ENCODE data around the gene CHST8.
"Not testable (repeated sequence)": the region's sequence is repeated elsewhere in the genome, so short reads cannot be mapped to it uniquely, and the experiment has no call there.

The CHST8 gene

GRCh38 chr19:33660410-33661124 is 38.8 kb downstream of the CHST8 start:
- Histone ChIP-seq H3K36me3 (ENCODE audit: control insufficient read depth in 1 of 2, insufficient read depth in 2 of 2, low read length in 2 of 2) (no peaks in the 10 kb centered on the region), H3K9me3 (ENCODE audit: insufficient read depth, low read depth, low read length) (no peaks in the 10 kb centered on the region), H3K27me3 (ENCODE audit: insufficient read depth, low read length) (no peaks in the 10 kb centered on the region), H4K12ac (ENCODE audit: low read depth, low read length) (no peak overlapping the region), H3K9ac (ENCODE audit: low read length) (no peak overlapping the region), H3K4me3 (ENCODE audit: low read depth, low read length) (no peak overlapping the region), H3K14ac (ENCODE audit: low read length) (no peak overlapping the region), H2BK120ac (ENCODE audit: insufficient read depth, low read length, poor library complexity) (no peak overlapping the region), H3K23ac (ENCODE audit: low read length) (no peak overlapping the region), H3K27ac (ENCODE audit: low read depth, low read length) (no peak overlapping the region), H2BK12ac (ENCODE audit: low read length) (no peak overlapping the region), H3K4me2 (ENCODE audit: low read length) (no peak overlapping the region), H3K4me1 (ENCODE audit: control insufficient read depth in 1 of 2, insufficient read depth in 2 of 2, low read length in 2 of 2) (no peaks in the 10 kb centered on the region), H2BK5ac (ENCODE audit: low read depth, low read length, poor library complexity) (no peak overlapping the region), H3K79me1 (ENCODE audit: low read length) (no peaks in the 10 kb centered on the region), H4K91ac (ENCODE audit: low read depth, low read length) (no peak overlapping the region), H2AFZ (ENCODE audit: insufficient read depth, low read length, poor library complexity) (no peak overlapping the region), H3K4ac (ENCODE audit: low read depth, low read length) (no peak overlapping the region), H2AK5ac (ENCODE audit: low read length) (no peak overlapping the region), H3K18ac (ENCODE audit: low read length) (no peak overlapping the region), H4K8ac (ENCODE audit: low read depth, low read length) (no peak overlapping the region), H3K79me2 (ENCODE audit: control insufficient read depth, insufficient read depth, low read length, poor library complexity) (no peaks in the 10 kb centered on the region)
- no CpG with 5 or more reads among the region's 11 CpGs for WGBS (ENCODE audit: extremely low coverage, insufficient coverage, insufficient read length)
- DNase-seq = no peak

GRCh38 chr19:33661336-33661735 is 39.6 kb downstream of the CHST8 start:
- Histone ChIP-seq H3K27ac (ENCODE audit: low read depth, low read length) (no peak overlapping the region), H4K91ac (ENCODE audit: low read depth, low read length) (no peak overlapping the region), H3K4ac (ENCODE audit: low read depth, low read length) (no peak overlapping the region), H2AFZ (ENCODE audit: insufficient read depth, low read length, poor library complexity) (no peak overlapping the region), H3K4me1 (ENCODE audit: control insufficient read depth in 1 of 2, insufficient read depth in 2 of 2, low read length in 2 of 2) (no peaks in the 10 kb centered on the region), H2AK5ac (ENCODE audit: low read length) (no peak overlapping the region), H2BK120ac (ENCODE audit: insufficient read depth, low read length, poor library complexity) (no peak overlapping the region), H3K18ac (ENCODE audit: low read length) (no peak overlapping the region), H3K79me1 (ENCODE audit: low read length) (no peaks in the 10 kb centered on the region), H3K23ac (ENCODE audit: low read length) (no peak overlapping the region), H4K8ac (ENCODE audit: low read depth, low read length) (no peak overlapping the region), H3K4me2 (ENCODE audit: low read length) (no peak overlapping the region), H3K14ac (ENCODE audit: low read length) (no peak overlapping the region), H3K4me3 (ENCODE audit: low read depth, low read length) (no peak overlapping the region), H3K27me3 (ENCODE audit: insufficient read depth, low read length) (no peaks in the 10 kb centered on the region), H3K79me2 (ENCODE audit: control insufficient read depth, insufficient read depth, low read length, poor library complexity) (no peaks in the 10 kb centered on the region), H3K36me3 (ENCODE audit: control insufficient read depth in 1 of 2, insufficient read depth in 2 of 2, low read length in 2 of 2) (no peaks in the 10 kb centered on the region), H4K12ac (ENCODE audit: low read depth, low read length) (no peak overlapping the region), H2BK12ac (ENCODE audit: low read length) (no peak overlapping the region), H3K9me3 (ENCODE audit: insufficient read depth, low read depth, low read length) (no peaks in the 10 kb centered on the region), H2BK5ac (ENCODE audit: low read depth, low read length, poor library complexity) (no peak overlapping the region), H3K9ac (ENCODE audit: low read length) (no peak overlapping the region)
- DNase-seq = no peak
- WGBS (ENCODE audit: extremely low coverage, insufficient coverage, insufficient read length) = no CpG with 5 or more reads among the region's 7 CpGs

GRCh38 chr19:33662391-33663092 is 40.8 kb downstream of the CHST8 start:
- H3K79me2 ChIP-seq (ENCODE audit: control insufficient read depth, insufficient read depth, low read length, poor library complexity) = no peaks in the 10 kb centered on the region
- WGBS (ENCODE audit: extremely low coverage, insufficient coverage, insufficient read length) = no CpG with 5 or more reads among the region's 11 CpGs
- H3K27ac ChIP-seq (ENCODE audit: low read depth, low read length) = no peak overlapping the region

GRCh38 chr19:33663316-33663715 is 41.6 kb downstream of the CHST8 start:
- H3K9me3 ChIP-seq (ENCODE audit: insufficient read depth, low read depth, low read length); H3K4me3 ChIP-seq (ENCODE audit: low read depth, low read length); H3K79me1 ChIP-seq (ENCODE audit: low read length); H3K4me1 ChIP-seq (ENCODE audit: control insufficient read depth in 1 of 2, insufficient read depth in 2 of 2, low read length in 2 of 2); H3K4ac ChIP-seq (ENCODE audit: low read depth, low read length); H3K27me3 ChIP-seq (ENCODE audit: insufficient read depth, low read length); DNase-seq; H2BK12ac ChIP-seq (ENCODE audit: low read length); H4K91ac ChIP-seq (ENCODE audit: low read depth, low read length); H2AFZ ChIP-seq (ENCODE audit: insufficient read depth, low read length, poor library complexity); H3K18ac ChIP-seq (ENCODE audit: low read length); H3K79me2 ChIP-seq (ENCODE audit: control insufficient read depth, insufficient read depth, low read length, poor library complexity); H3K27ac ChIP-seq (ENCODE audit: low read depth, low read length); H3K9ac ChIP-seq (ENCODE audit: low read length); H2AK5ac ChIP-seq (ENCODE audit: low read length); H3K23ac ChIP-seq (ENCODE audit: low read length); H4K8ac ChIP-seq (ENCODE audit: low read depth, low read length); H3K36me3 ChIP-seq (ENCODE audit: control insufficient read depth in 1 of 2, insufficient read depth in 2 of 2, low read length in 2 of 2); H4K12ac ChIP-seq (ENCODE audit: low read depth, low read length); H3K14ac ChIP-seq (ENCODE audit: low read length); H2BK5ac ChIP-seq (ENCODE audit: low read depth, low read length, poor library complexity); H3K4me2 ChIP-seq (ENCODE audit: low read length); H2BK120ac ChIP-seq (ENCODE audit: insufficient read depth, low read length, poor library complexity): not testable (repeated sequence)
- WGBS (ENCODE audit: extremely low coverage, insufficient coverage, insufficient read length) = no CpG with 5 or more reads among the region's 9 CpGs

More at GRCh38 chr19:33662391-33663092, 40.8 kb downstream of the CHST8 start:
- Histone ChIP-seq H3K36me3 (ENCODE audit: control insufficient read depth in 1 of 2, insufficient read depth in 2 of 2, low read length in 2 of 2) (no peaks in the 10 kb centered on the region), H3K18ac (ENCODE audit: low read length) (no peak overlapping the region), H2AFZ (ENCODE audit: insufficient read depth, low read length, poor library complexity) (no peak overlapping the region), H3K14ac (ENCODE audit: low read length) (no peak overlapping the region), H3K23ac (ENCODE audit: low read length) (no peak overlapping the region), H3K4me1 (ENCODE audit: control insufficient read depth in 1 of 2, insufficient read depth in 2 of 2, low read length in 2 of 2) (no peaks in the 10 kb centered on the region), H3K9ac (ENCODE audit: low read length) (no peak overlapping the region), H2AK5ac (ENCODE audit: low read length) (no peak overlapping the region), H3K79me1 (ENCODE audit: low read length) (no peaks in the 10 kb centered on the region), H2BK120ac (ENCODE audit: insufficient read depth, low read length, poor library complexity) (no peak overlapping the region), H3K4ac (ENCODE audit: low read depth, low read length) (no peak overlapping the region), H3K4me3 (ENCODE audit: low read depth, low read length) (no peak overlapping the region), H2BK12ac (ENCODE audit: low read length) (no peak overlapping the region), H3K27me3 (ENCODE audit: insufficient read depth, low read length) (no peaks in the 10 kb centered on the region), H3K9me3 (ENCODE audit: insufficient read depth, low read depth, low read length) (no peaks in the 10 kb centered on the region), H3K4me2 (ENCODE audit: low read length) (no peak overlapping the region), H4K91ac (ENCODE audit: low read depth, low read length) (no peak overlapping the region), H4K8ac (ENCODE audit: low read depth, low read length) (no peak overlapping the region), H4K12ac (ENCODE audit: low read depth, low read length) (no peak overlapping the region), H2BK5ac (ENCODE audit: low read depth, low read length, poor library complexity) (no peak overlapping the region)
- DNase-seq = no peak

Measured in trophoblast cell (in vitro differentiated cells and primary cell).